GM19395 (cell line): ENCODE data around the gene KIDINS220.
A peak's percentile ranks its signal among the peaks of the same experiment; 100 is the strongest.

Experiments used
- ATAC-seq: cut with Tn5 transposase; IDR thresholded peaks from one replicate; pipeline ENCODE4 v1.9.1; 2021; ENCODE audit warnings: mild to moderate bottlenecking, moderate library complexity; ENCODE audit not compliant: unreplicated experiment

The KIDINS220 gene

DNA sequence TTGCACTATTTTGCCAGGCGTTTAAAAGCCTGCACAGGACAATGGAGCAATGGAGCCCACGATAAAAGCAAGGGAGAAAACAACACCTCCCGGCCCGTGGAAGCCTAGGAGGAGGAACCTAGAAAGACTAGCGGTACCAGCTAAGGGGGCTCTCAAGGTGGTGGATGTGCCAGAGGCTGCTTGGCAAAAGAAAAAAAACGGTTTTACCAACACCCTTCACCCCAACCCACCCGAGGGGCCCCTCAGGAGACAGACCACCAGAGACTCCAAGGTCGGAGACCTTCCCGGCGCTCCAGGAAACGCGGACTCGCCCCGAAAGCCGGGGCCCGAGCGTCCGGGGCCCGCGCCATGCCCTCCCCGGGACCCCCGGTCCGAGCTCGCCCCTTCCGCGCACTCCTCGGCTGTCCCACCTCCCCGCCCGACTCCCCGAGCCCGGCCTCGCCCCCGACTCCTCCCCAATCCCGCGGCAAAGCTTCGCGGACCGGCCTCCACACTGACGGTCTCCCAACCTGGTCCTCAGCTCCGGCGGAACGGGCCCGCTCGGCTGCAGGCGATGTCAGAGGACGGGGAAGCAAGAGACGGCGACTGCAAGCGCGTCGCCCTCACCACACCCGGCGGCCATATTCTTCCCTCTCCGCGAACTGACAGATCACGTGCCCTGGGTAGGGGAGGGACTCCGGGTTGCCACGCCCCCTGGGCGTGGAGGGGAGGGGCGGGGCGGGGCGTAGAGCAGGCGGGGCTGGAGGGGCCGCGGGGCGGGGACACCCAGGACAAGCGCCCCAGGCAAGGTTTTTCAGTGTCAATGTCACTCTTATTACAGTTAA lies at the start of gene KIDINS220:
KIDINS220 (minus strand) TSS at position 643 of the 824 bp plus-strand sequence. CDS start 10,520 bp downstream, outside the sequence.
- ATAC-seq: peak; percentile 87

GRCh38 chr2:8886876-8887275 lies 49.5 kb upstream of the KIDINS220 start:
- no peak for ATAC-seq

DNA sequence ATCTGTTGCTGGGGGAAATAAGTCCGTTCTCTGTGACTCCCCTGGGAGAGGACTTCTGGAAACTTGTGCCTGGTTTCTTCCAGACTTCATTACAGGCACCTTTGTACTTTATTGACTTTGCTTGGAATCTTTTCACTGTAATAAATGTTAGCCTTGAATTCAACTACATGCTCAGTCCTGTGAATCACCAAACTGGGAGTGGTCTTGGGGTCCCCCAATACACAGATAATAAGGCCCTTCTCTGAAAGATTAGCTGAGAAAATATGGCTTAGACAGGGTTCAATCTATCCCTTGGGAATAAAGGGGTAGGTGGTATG lies 48.7 kb upstream of the KIDINS220 start:
- no peak for ATAC-seq

GRCh38 chr2:8885449-8886201 lies 48.2 kb upstream of the KIDINS220 start:
- no peak for ATAC-seq

DNA sequence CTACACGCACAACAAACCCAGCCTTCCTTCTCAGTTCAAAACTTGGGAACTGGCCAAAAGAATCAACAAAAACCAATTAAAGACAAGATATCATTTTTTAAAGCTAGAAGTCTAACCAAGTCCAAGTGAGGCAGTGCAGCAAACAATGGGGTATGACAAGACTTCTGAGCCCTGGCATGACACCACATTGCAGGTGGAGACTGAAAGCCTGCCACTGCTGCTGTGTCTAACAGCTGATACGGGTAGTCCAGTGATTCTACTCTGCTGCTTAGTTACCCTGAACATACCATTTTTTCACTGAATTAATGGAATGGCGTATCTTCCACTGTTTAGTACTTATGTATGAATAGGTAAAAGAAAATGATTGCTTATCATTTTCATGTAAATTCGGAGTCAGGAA lies 47.4 kb upstream of the KIDINS220 start:
- no peak for ATAC-seq

- ATAC-seq: no peak
Measured at GRCh38 chr2:8882094-8882493, 44.7 kb upstream of the KIDINS220 start.

DNA sequence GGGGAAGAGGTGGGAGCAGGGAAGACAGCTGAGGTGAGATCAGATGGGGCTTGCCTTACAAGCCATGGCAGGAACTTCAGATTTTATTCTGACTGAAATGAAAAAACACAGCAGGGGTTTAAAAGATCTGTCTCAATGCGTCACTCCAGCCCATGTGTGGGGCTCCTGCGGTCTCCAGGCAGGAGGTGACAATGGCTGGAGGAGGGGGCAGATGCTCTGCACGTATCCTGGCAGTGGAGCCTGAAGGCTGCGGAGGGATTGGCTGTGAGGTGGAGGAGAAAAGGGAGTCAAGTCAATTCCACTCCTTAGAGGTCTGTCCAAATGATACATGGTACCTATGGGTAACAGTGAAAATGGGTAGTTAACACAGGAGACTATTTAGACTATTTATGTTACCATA lies 40.5 kb upstream of the KIDINS220 start:
- ATAC-seq: no peak

DNA sequence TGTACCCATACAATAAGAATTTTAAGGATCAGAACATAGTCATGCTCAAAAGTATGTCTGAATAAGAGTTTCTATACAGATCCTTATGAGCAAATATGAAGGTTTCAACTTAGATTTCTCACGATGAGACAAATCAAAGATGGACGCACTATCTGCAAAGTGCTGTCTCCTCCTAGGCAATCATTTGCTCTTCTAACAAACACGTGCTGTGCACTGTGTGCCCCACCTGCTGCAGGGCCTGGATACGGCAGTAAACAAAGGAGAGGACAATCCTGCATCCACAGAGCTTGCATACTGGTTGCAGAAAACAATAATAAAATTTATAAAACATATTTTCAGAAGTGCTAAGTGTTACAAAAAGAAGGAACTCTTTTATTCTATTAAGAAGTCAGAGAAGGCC lies 39.9 kb upstream of the KIDINS220 start:
- ATAC-seq: no peak

GRCh38 chr2:8876628-8877027 lies 39.2 kb upstream of the KIDINS220 start:
- no peak for ATAC-seq

DNA sequence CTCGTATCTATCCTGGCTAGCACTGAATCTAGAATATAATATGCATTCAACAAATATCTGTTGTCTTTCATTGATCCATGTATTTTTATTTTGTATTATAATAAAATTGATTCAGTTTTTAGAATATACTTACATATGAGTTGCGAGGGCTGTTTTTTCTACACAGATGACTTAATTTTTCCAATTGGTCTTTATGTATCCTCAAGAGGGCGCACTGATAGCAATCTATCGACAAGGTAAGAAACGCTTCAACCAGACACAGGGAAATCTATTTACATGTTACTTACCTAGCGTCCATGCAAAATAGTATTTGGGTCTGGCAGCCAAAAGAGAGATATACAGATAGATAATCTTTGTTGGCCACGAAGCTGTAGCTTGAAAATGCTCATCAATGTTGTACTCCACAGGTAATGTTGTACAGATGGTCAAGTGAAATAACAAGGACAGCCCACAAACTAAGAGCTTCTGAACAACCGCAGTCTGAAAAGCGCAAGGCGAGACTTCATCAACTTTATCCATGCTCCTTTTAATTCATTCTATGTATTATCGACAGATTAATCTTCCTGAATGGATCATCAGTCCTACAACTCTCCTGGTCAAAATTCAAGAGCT lies 35.5 kb upstream of the KIDINS220 start:
- ATAC-seq: peak; percentile 50

DNA sequence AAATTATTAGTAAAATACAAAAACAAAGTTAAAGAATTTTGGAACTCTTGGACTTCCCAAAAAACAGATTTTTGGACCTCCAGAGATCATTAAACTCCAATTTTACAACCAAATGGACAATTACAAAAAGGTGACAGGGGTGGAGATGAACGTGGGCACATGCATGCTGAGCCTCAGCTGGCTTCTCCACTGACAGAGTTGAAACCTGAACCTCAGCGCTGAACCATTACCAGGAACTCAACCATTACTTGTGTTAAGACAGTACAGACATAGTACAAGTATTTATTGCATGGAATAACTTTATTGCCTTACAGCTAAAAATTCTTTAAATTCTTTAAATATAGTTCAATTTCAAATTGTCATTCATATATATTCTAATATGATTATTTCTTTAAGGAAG lies 33.0 kb upstream of the KIDINS220 start:
- no peak for ATAC-seq

- ATAC-seq: no peak
Measured at GRCh38 chr2:8867363-8867762, 29.9 kb upstream of the KIDINS220 start.

DNA sequence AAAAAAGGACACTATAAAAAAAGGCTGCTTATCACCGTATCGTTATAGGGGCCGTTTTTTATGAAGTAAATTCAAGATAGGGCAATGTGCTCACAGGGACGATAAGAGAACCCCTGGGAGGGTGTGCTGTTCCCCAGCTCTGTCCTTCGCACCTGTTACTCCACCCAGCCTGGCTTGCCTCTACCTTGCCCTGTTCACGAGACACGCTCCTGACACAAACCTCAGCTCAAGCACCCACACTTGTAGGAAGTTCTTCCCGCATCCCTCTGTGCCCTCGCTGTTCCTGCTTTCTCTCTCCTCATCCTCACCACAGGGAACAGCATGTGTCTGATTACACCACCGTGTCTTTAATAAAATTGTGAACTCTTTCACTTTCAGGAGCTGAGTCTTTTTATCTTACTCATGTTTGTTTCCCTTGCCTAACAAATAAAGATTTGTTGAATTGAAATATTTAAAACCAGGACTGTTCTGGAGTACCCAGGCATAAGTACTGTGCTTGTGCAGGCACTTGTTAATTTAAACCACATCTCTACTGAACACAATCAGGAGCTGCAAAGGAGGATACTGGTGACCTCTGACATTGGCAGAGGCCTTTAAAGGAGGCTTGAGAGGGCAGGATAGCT lies 26.0 kb upstream of the KIDINS220 start:
- ATAC-seq: no peak

DNA sequence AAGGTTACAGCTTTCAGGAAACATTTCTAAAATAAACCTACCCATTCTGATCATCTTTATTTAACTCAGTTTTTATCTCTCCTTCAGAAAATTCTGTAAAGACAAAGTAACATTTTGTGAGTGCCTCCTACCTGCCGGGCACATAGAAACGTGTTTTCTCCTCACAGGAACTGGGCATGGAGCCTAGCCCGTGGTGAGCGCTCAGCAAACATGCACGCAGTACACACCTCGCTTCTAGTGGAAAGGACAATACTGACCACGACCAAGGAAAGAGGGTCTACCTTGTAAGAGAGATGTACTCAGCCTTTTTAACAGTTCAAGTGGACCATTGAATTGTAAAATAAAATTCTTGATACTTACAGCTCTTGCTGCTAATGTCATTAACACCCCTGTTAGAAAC lies 24.8 kb upstream of the KIDINS220 start:
- ATAC-seq: no peak

DNA sequence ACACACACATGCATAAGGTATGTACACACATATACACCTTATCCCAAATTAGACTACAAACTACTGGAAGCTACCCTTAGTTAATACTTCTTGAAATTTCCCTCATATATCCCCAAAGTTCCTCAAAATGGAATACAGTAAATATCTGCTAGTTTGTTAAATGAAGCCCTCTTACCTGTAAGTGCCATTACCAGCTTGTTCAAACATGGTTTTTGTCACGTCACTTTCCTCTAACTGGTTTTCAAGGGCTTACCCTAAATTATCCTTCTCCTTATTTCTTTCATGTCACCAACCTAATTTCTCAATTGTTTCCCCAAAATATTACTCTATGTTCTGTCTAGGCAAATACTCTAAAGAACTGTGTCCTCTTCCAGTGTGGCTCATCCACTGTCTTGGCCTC lies 24.4 kb upstream of the KIDINS220 start:
- ATAC-seq: no peak

GRCh38 chr2:8860239-8860638 lies 22.8 kb upstream of the KIDINS220 start:
- ATAC-seq: no peak

DNA sequence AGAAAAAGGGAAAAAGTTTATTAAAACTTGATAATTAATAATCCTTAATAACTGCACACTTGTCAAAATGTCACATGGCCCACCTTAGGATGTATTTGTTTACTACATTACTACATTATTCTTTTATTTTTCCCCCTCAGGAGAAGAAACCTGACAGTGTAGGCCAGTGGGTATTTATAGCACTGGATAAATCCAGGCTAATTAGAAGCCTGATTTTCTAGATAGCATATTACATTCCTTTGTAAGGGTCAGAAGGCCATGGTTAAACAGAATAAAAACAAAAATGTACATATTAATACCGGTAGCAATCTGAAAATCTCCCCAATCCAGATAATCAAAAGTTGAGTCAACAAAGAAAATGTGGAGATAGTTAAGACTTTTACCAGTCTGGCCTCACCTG lies 21.5 kb upstream of the KIDINS220 start:
- ATAC-seq: no peak

DNA sequence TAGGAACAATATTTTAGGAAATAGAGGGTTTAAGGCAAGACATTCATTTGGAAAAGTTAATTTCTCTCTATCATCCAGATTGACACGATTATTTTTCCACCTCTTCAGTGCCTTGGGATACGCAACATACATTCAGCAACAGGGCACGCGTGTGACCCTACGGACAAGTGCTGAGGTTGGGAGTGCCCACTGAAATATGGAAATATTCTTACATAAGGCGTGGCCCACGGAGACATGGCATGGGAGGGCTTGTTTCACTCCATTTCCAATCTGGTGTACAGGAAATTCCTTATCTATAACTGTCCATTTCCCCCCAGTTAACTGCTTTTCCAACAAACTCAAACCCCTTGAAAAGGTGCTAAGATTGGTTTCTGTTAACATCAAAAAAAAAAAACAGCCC lies 20.9 kb upstream of the KIDINS220 start:
- no peak for ATAC-seq

DNA sequence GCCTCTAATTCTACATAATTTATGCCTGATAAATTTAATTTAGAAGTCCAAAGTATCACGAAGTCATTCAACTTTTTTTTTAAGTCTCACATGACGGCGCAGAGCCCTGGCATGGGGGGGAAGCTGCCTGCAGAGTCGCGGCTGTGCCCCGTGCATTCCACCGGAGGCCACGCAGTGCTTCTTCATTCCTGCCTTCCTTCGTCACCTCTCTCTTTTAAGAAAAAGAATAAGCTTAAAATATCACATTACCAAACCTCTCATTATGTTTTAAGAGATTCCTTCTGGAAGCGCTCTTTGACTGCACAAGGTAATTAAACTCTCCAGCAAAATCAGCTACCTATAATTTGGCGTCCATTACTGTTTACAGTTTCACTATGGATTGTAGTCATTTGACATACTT lies 20.3 kb upstream of the KIDINS220 start:
- no peak for ATAC-seq

DNA sequence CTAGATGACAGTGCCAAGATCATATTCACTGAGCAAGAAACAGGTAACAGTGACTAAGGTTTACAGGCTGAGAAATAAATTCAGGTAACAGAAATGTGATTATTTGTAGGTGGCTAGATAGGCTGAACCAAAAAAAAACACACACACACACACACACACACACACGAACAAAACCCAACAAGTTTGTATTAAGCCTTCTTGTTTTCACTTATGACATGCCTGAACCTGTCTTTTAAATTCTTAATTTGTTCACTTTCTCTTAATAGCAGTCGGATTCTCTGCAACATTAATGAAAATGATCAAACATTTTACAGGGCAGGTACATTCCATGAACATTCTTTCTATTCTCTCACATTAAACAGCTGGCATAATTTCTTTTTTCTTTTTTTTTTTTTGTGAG lies 18.8 kb upstream of the KIDINS220 start:
- ATAC-seq: no peak

DNA sequence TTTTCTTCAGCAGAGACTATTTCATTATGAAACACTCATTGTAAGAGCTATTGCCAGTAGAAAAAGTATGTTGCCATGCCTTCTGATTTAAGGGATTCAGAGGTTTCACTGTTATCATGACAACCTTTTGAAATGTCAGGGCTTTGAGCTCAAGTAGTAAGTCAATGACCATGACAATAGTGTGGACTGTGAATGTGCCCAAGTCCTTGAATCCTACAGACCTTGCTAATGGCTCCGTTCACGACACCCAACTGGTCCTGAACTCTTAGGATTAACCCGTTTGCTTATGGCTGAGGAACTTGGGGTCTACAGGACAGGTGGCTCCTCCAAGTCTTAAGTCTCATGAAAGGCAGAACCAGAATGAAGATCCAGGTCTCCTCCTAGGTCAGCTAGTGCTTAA lies 17.6 kb upstream of the KIDINS220 start:
- ATAC-seq: no peak

- ATAC-seq: no peak
Measured at GRCh38 chr2:8853426-8853825, 16.0 kb upstream of the KIDINS220 start.
